ENCODE measurements around the gene CD82.

CD82 gene

DNA sequence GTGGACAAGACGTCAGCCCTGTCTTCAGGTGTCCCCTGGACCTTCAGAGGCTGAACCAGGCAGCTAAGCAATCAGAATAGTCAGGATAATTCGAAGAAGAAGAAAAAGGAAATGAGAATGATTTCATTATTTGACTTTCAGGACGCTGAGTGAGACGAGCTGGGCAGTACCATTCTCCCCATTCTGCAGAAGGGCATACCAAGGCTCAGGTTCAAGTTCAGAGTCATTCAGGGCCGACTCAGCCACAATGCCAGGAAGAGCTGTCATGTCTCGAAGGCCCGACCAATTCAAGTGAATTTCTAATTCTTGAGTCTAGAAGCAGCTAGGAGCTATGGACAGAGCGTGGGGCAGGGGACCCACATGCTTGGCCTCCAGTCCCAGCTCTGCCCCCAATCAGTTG lies 33.8 kb upstream of the CD82 start:
- H3K27me3 ChIP-seq (ENCODE audit: insufficient read depth, low read depth, severe bottlenecking): no peaks in the 10 kb centered on the region
- no peak for DNase-seq
- H3K4me3 ChIP-seq (ENCODE audit: low read depth, low read length): no peak overlapping the region
- no peak overlapping the region for H3K27ac ChIP-seq
- TF ChIP-seq CTCF (IDR thresholded peaks at IDR 0.05; ENCODE audit: low read depth, low read length): no peak
- H3K36me3 ChIP-seq: no peaks in the 10 kb centered on the region
- no peaks in the 10 kb centered on the region for H3K9me3 ChIP-seq (ENCODE audit: severe bottlenecking)

DNA sequence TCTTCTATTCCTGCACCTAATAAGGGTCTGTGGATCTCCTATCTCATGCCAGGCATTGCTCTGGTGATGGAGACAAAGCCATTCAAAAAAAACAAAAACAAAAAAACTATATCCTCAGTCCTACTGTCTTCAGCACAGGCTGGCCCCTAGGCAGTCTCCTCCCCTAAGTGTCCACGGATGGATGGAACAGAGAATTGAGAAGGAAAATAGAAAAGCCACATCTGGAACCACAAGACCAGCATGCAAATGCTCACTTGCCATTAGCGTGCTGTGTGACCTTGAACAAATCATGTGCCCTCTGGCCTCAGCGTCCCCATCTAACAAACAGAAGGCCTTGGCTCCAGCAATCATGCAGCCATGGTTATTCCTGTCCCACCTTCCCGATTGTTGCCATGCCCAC lies 32.7 kb upstream of the CD82 start:
- DNase-seq: no peak
- Histone ChIP-seq H3K27ac (no peak overlapping the region), H3K9me3 (ENCODE audit: severe bottlenecking) (no peaks in the 10 kb centered on the region), H3K4me3 (ENCODE audit: low read depth, low read length) (no peak overlapping the region), H3K36me3 (no peaks in the 10 kb centered on the region), H3K27me3 (ENCODE audit: insufficient read depth, low read depth, severe bottlenecking) (no peaks in the 10 kb centered on the region)
- no peak for TF ChIP-seq CTCF (IDR thresholded peaks at IDR 0.05; ENCODE audit: low read depth, low read length)

- TF ChIP-seq CTCF (IDR thresholded peaks at IDR 0.05; ENCODE audit: low read depth, low read length): no peak
- H3K36me3 ChIP-seq: no peaks in the 10 kb centered on the region
- DNase-seq: no peak
Measured at GRCh38 chr11:44533921-44534711, 31.3 kb upstream of the CD82 start.

GRCh38 chr11:44535191-44535980 lies 30.1 kb upstream of the CD82 start:
- Histone ChIP-seq H3K4me3 (ENCODE audit: low read depth, low read length) (no peak overlapping the region), H3K27ac (no peak overlapping the region), H3K36me3 (no peaks in the 10 kb centered on the region), H3K27me3 (ENCODE audit: insufficient read depth, low read depth, severe bottlenecking) (peaks cover 4% of the 10 kb centered on the region), H3K9me3 (ENCODE audit: severe bottlenecking) (no peaks in the 10 kb centered on the region)
- TF ChIP-seq CTCF (IDR thresholded peaks at IDR 0.05; ENCODE audit: low read depth, low read length): no peak
- DNase-seq: no peak

More at GRCh38 chr11:44533921-44534711, 31.3 kb upstream of the CD82 start:
- H3K27ac ChIP-seq: no peak overlapping the region
- no peaks in the 10 kb centered on the region for H3K27me3 ChIP-seq (ENCODE audit: insufficient read depth, low read depth, severe bottlenecking)
- H3K4me3 ChIP-seq (ENCODE audit: low read depth, low read length): no peak overlapping the region
- no peaks in the 10 kb centered on the region for H3K9me3 ChIP-seq (ENCODE audit: severe bottlenecking)

GRCh38 chr11:44536788-44537516 lies 28.5 kb upstream of the CD82 start:
- H3K27me3 ChIP-seq (ENCODE audit: insufficient read depth, low read depth, severe bottlenecking): peaks cover 7% of the 10 kb centered on the region
- H3K36me3 ChIP-seq: no peaks in the 10 kb centered on the region
- H3K9me3 ChIP-seq (ENCODE audit: severe bottlenecking): no peaks in the 10 kb centered on the region
- DNase-seq: no peak
- no peak for TF ChIP-seq CTCF (IDR thresholded peaks at IDR 0.05; ENCODE audit: low read depth, low read length)
- H3K27ac ChIP-seq: no peak overlapping the region
- no peak overlapping the region for H3K4me3 ChIP-seq (ENCODE audit: low read depth, low read length)
